D721Med (cell line): ENCODE results near the gene FAM170B.

Experiments used
- DNase-seq: peaks from one replicate; pipeline ENCODE4 v3.0.0; 2011; ENCODE audit warnings: low spot score; ENCODE audit not compliant: insufficient read length
- FAIRE-seq: peaks from 2 replicates; lab custom pipeline; 2011; peaks lifted over from hg19 to GRCh38; lab: Jason Lieb, UNC
- TF ChIP-seq, protein P1 (sequence below): IDR thresholded peaks from 2 replicates; pipeline ENCODE4 v1.5.1; 2012; ENCODE audit warnings: mild to moderate bottlenecking, control low read depth; ENCODE audit not compliant: insufficient read depth; ENCODE audit errors: missing control alignments

Gene FAM170B

GRCh38 chr10:49163741-49164140 is 29.9 kb upstream of the FAM170B start:
- FAIRE-seq (no peak), DNase-seq (no peak)
- TF ChIP-seq, protein P1, sequence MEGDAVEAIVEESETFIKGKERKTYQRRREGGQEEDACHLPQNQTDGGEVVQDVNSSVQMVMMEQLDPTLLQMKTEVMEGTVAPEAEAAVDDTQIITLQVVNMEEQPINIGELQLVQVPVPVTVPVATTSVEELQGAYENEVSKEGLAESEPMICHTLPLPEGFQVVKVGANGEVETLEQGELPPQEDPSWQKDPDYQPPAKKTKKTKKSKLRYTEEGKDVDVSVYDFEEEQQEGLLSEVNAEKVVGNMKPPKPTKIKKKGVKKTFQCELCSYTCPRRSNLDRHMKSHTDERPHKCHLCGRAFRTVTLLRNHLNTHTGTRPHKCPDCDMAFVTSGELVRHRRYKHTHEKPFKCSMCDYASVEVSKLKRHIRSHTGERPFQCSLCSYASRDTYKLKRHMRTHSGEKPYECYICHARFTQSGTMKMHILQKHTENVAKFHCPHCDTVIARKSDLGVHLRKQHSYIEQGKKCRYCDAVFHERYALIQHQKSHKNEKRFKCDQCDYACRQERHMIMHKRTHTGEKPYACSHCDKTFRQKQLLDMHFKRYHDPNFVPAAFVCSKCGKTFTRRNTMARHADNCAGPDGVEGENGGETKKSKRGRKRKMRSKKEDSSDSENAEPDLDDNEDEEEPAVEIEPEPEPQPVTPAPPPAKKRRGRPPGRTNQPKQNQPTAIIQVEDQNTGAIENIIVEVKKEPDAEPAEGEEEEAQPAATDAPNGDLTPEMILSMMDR: no peak

- FAIRE-seq (no peak), DNase-seq (no peak)
- TF ChIP-seq, protein P1: no peak
Measured at GRCh38 chr10:49162761-49163310, 29.0 kb upstream of the FAM170B start.

- FAIRE-seq: no peak
- TF ChIP-seq, protein P1: no peak
- DNase-seq: no peak
Measured at GRCh38 chr10:49162063-49162462, 28.2 kb upstream of the FAM170B start.

DNA sequence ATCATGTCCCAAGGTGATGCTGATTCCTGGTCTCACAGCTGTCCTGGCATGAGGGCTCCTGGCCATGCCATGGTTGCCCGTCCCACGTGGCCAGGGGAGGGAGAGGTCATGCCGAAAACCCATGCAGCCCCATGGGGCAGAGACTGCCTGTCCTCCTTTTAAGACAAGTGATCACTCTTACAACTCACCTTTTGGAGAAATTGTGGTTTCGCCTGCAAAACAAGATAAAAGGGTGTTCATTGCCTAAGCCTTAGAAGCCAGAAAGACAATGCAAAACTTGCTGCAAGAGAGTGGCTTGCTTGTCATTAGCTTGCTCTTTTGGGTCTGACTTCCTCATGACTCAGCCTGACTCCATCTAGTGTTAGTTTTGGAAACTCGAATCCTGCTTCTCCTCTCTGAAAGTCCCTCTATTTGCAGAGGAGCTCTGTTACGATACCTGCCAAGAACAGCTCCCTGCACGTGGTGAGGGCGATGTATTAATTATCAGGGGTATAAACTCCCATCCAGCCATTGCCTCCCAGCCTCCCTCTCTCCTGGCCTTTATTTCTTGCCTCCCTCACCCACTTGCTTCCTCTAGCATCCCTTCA is 27.7 kb upstream of the FAM170B start:
- DNase-seq (no peak), FAIRE-seq (no peak)
- TF ChIP-seq, protein P1: no peak

DNA sequence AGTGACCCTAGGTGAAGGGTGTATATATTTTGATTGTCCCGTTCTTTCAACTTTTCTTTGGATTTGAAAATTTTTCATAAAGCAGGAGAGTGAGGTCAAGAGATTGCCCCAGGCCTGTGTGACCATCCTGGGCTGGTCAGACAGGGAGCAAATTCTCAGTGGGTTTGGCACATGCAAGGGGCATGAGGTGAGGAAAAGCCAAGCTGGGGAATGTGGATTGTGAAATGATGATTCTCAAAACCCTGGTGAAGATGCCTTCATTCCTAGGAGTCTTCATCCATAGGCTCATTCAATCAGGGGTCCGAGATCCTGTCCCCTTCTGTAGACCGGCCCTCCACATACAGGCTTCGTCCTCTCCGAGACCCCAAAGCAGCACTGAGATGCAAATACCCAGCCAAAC is 27.0 kb upstream of the FAM170B start:
- no peak for FAIRE-seq
- no peak for DNase-seq
- TF ChIP-seq, protein P1: no peak

DNA sequence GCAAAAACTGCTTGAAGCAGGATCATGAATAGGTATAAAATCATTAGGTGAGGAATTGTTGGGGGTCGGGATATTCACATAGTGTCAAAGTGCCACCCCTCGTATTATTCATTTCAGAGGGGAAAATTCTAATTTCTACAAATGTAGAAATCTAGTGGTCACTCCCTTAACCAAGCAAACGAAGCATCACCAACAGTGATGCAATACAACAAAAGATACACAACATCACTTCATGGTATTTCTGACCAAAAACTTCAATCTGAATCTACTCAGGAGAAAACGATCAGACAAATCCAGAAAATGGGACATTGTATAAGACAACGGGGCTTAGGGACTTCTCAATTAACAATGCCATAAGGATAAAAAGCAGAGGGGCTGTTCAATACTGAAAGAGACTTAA is 26.3 kb upstream of the FAM170B start:
- TF ChIP-seq, protein P1: no peak
- DNase-seq (no peak), FAIRE-seq (no peak)

DNA sequence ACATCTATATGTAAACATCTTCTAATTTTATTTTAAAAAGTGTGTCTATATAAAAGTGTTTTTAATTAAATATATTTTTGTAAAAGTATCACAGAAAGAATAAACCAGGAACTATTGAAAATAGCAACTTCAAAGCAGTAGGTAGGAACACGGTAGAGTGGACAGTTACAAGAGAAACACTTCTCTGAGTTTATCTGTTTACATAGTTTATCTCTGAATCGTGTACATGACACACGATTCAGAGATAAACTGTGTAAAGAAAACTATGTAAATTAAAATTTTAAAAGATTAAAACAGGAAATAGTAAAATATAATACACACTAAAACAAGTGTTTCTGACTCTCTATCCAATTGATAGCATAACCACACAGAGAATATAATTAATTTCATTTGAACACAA is 25.1 kb upstream of the FAM170B start:
- TF ChIP-seq, protein P1: no peak
- DNase-seq: no peak
- no peak for FAIRE-seq
